Panc1 (cell line): ENCODE data around the gene LRRC8C. TPM values are rescaled to one million over a fixed set of nuclear protein-coding genes. Genes with fewer than 3 reads are reported as not detected.

Experiments used
- ATAC-seq: fragments of 200-7000 bp; cut with Tn5 transposase; 2 replicates; pipeline ENCODE4 v1.9.1; 2020; ENCODE audit warnings: mild to moderate bottlenecking, moderate library complexity
- BruUV-seq: library from RNA; stranded (reverse); fragments of 400-500 nt; replicated peaks from 2 replicates; lab custom pipeline; 2021; lab: Mats Ljungman, UMichigan
- CTCF ChIA-PET: fragments of 300-600 bp; sonication (Branson Sonifier 250); formaldehyde crosslinking; loops from one replicate; lab custom pipeline; 2022; ENCODE audit warnings: antibody characterized with exemption; lab: Charles Lee
- POLR2A ChIA-PET: fragments of 300-600 bp; sonication (Branson Sonifier 250); formaldehyde crosslinking; loops from one replicate; lab custom pipeline; 2022; ENCODE audit warnings: antibody characterized with exemption; lab: Charles Lee
- DNase-seq: peaks from one replicate; pipeline ENCODE4 v3.0.0-alpha.2; 2010; ENCODE audit warnings: low read depth, low spot score
- H3K27ac ChIP-seq: 2 replicates; pipeline ENCODE4 v1.5.1; 2011; ENCODE audit warnings: mild to moderate bottlenecking, low read length, inconsistent platforms
- H3K27me3 ChIP-seq: fragments of 200-500 bp; sonication (Bioruptor generic); 2 replicates; pipeline ENCODE4 v1.6.0; 2014; ENCODE audit warnings: low read length, inconsistent platforms; ENCODE audit not compliant: control insufficient read depth, insufficient read depth
- H3K36me3 ChIP-seq: fragments of 200-500 bp; sonication (Bioruptor generic); 2 replicates; pipeline ENCODE4 v1.5.1; 2014; ENCODE audit warnings: inconsistent platforms, mild to moderate bottlenecking, low read length, moderate library complexity; ENCODE audit not compliant: control insufficient read depth, insufficient read depth
- H3K4me1 ChIP-seq: 2 replicates; pipeline ENCODE4 v1.5.1; 2011; ENCODE audit warnings: inconsistent platforms, mild to moderate bottlenecking, low read length, moderate library complexity; ENCODE audit not compliant: control insufficient read depth, insufficient read depth
- H3K4me3 ChIP-seq, 2 experiments: 2 replicates each; pipeline ENCODE4 v1.5.1; 2011 to 2012; ENCODE audit warnings: low read depth in 2 of 2, low read length in 2 of 2, mild to moderate bottlenecking in 2 of 2, inconsistent platforms in 1 of 2, moderate library complexity in 1 of 2
- H3K9me3 ChIP-seq: fragments of 200-500 bp; sonication (Bioruptor generic); 2 replicates; pipeline ENCODE4 v1.5.1; 2014; ENCODE audit warnings: low read depth, mild to moderate bottlenecking, inconsistent platforms, low read length, moderate library complexity; ENCODE audit not compliant: control insufficient read depth, insufficient read depth
- POLR2AphosphoS5 ChIP-seq: IDR thresholded peaks from 2 replicates; pipeline ENCODE4 v1.6.1; 2012; ENCODE audit warnings: mild to moderate bottlenecking, low read depth, low read length, moderate library complexity
- SIN3A ChIP-seq: IDR thresholded peaks from 2 replicates; pipeline ENCODE4 v1.6.1; 2012; ENCODE audit warnings: low read depth, mild to moderate bottlenecking, low read length, moderate library complexity, borderline replicate concordance; ENCODE audit not compliant: insufficient read depth
- TCF7L2 ChIP-seq: IDR thresholded peaks from 2 replicates; pipeline ENCODE4 v1.6.1; 2011; ENCODE audit warnings: mild to moderate bottlenecking, low read depth, low read length, inconsistent platforms
- in situ Hi-C: cut with HindIII; loops from 2 replicates; pipeline ENCODE4 v1.10.0; 2016; ENCODE audit warnings: low sequenced_read_pairs, low pct_unique_long_range_greater_than_20kb
- intact Hi-C: fragments of 100-400 bp; cut with micrococcal nuclease; formaldehyde crosslinking; loops from one replicate; pipeline ENCODE4 v1.10.0; 2022; ENCODE audit not compliant: unreplicated experiment
- total RNA-seq: library from RNA; stranded (reverse); gene quantifications from one replicate; pipeline ENCODE4 v1.2.1, GENCODE V29; 2021; ENCODE audit not compliant: unreplicated experiment
- TF ChIP-seq, protein P1 (sequence below): fragments of 450-650 bp; IDR thresholded peaks from 2 replicates; pipeline ENCODE4 v1.5.1; 2017; ENCODE audit warnings: mild to moderate bottlenecking

The LRRC8C gene
- total RNA-seq, 1 experiment from 2014 or later = 17.1 TPM

DNA sequence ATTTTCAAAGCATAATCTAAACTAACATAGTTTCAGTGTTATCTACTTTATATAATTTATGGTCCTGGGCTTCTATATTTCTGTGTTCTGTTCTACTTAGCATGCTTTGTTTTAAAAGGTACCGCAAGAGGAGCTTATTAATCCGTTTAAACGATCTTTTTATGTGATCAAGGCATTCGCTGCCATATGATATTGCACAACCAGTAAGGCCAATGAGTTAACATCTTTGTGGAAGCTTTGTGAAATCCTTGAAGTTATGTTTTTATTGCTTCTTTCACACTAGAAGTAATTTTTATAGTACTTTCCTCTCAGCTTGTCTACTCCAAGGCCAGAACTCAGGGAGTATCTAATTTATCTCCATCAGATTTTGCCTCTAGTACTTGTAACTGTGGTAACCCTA lies 8.9 kb downstream of the LRRC8C start:
- TF ChIP-seq SIN3A = no peak
- Histone ChIP-seq H3K36me3 (no peaks in the 10 kb centered on the region), H3K27ac (no peak overlapping the region), H3K4me3 (no peak overlapping the region), H3K4me1 (peaks cover 8% of the 10 kb centered on the region), H3K9me3 (peaks cover 12% of the 10 kb centered on the region; the same call in 1 of the 2 replicates), H3K27me3 (no peaks in the 10 kb centered on the region)
- POLR2A ChIA-PET = interaction anchor here (0.7 kb wide), 1 partner anchor 862 kb away, joined by 3 read pairs; no protein-coding TSS in a partner anchor
- DNase-seq (no peak), ATAC-seq (no peak)
- CTCF ChIA-PET = no interaction called here
- in situ Hi-C loops (no loop called here), intact Hi-C loops (no loop called here)
- no TSS peak for BruUV-seq

DNA sequence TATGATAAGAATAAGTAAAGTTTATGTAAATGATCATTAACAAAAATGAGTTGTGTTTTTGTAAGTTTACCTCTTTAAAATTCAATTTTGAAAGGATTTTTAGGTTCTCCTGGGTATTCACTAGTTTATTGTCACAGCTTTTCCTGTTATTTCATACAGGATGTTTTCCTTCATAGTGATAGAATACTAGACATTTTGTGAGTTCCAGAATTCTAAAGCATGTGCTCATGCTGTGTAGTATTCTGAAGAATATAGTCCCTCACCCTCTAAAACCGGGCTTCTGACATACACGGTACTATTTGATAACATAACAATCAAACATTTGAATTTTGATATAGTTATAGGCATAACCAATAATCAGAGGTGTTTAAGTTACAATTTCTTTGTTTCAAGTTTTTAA lies 10.7 kb downstream of the LRRC8C start:
- no TSS peak for BruUV-seq
- H3K27ac ChIP-seq = no peak overlapping the region
- CTCF ChIA-PET = no interaction called here
- no peaks in the 10 kb centered on the region for H3K27me3 ChIP-seq
- in situ Hi-C loops = no loop called here
- TF ChIP-seq TCF7L2 = no peak
- no peak for TF ChIP-seq SIN3A
- TF ChIP-seq, protein P1, sequence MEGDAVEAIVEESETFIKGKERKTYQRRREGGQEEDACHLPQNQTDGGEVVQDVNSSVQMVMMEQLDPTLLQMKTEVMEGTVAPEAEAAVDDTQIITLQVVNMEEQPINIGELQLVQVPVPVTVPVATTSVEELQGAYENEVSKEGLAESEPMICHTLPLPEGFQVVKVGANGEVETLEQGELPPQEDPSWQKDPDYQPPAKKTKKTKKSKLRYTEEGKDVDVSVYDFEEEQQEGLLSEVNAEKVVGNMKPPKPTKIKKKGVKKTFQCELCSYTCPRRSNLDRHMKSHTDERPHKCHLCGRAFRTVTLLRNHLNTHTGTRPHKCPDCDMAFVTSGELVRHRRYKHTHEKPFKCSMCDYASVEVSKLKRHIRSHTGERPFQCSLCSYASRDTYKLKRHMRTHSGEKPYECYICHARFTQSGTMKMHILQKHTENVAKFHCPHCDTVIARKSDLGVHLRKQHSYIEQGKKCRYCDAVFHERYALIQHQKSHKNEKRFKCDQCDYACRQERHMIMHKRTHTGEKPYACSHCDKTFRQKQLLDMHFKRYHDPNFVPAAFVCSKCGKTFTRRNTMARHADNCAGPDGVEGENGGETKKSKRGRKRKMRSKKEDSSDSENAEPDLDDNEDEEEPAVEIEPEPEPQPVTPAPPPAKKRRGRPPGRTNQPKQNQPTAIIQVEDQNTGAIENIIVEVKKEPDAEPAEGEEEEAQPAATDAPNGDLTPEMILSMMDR = no peak
- intact Hi-C loops = no loop called here
- DNase-seq = no peak
- no peaks in the 10 kb centered on the region; the same call in 1 of the 2 replicates for H3K4me1 ChIP-seq
- peaks cover 12% of the 10 kb centered on the region; the same call in 1 of the 2 replicates for H3K9me3 ChIP-seq
- H3K36me3 ChIP-seq = no peaks in the 10 kb centered on the region
- POLR2A ChIA-PET = no interaction called here
- no peak overlapping the region for H3K4me3 ChIP-seq
- ATAC-seq = no peak

DNA sequence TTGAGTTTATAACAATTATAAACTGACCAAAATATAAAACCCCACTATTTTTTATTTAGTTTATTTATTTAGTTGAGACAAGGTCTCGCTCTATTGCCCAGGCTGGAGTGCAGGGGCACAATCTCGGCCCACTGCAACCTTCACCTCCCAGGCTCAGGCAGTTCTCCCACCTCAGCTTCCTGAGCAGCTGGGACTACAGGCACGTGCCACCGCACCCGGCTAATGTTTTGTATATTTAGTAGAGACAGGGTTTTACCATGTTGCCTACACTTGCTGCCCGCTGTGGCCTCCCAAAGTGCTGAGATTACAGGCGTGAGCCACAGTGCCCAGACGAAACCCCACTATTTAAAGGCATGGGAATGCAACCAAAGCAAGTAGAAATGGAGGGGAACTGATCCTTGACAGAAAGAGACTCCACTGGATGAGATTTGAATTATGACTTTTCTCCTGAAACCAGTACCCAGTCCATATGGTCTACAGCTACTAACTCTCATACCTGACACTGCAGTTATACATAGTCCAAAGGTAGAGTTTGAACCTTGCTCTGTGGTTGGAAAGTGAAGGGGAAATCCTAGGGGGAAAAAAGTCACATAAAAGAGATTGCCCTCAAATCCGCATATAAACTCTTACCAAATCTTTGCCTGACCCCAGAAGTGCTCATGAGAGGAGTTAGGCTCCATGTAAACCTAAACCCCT lies 11.3 kb downstream of the LRRC8C start:
- CTCF ChIA-PET = no interaction called here
- POLR2A ChIA-PET = interaction anchor here (0.6 kb wide), 1 partner anchor 528 kb away, joined by 3 read pairs; no protein-coding TSS in a partner anchor

More for the DNA sequence above, 11.3 kb downstream of the LRRC8C start:
- BruUV-seq = no TSS peak
- H3K9me3 ChIP-seq = peaks cover 12% of the 10 kb centered on the region; the same call in 1 of the 2 replicates
- no peak overlapping the region for H3K27ac ChIP-seq
- no peaks in the 10 kb centered on the region for H3K36me3 ChIP-seq
- in situ Hi-C loops = no loop called here
- no peak overlapping the region for H3K4me3 ChIP-seq
- intact Hi-C loops = no loop called here
- ATAC-seq = no peak
- TF ChIP-seq POLR2AphosphoS5 = no peak
- no peak for TF ChIP-seq TCF7L2
- TF ChIP-seq, protein P1 = no peak
- DNase-seq = no peak
- H3K4me1 ChIP-seq = no peaks in the 10 kb centered on the region; the same call in 1 of the 2 replicates
- H3K27me3 ChIP-seq = no peaks in the 10 kb centered on the region
